Measurements from ENCODE around the gene FBRSL1.

The FBRSL1 gene

GRCh38 chr12:132550830-132551640 lies 61.1 kb downstream of the FBRSL1 start:
- H3K27me3 Mint-ChIP-seq (ENCODE audit: low read depth) = peaks cover 14% of the 10 kb centered on the region
- H3K36me3 Mint-ChIP-seq (ENCODE audit: low read depth) = peaks cover 9% of the 10 kb centered on the region
- no peaks in the 10 kb centered on the region for H3K4me1 Mint-ChIP-seq
- TF ChIP-seq CTCF (IDR thresholded peaks at IDR 0.05; ENCODE audit: unreplicated experiment in 3 of 3) = no peak
- no peak overlapping the region for H3K27ac Mint-ChIP-seq
- no peaks in the 10 kb centered on the region for H3K9me3 Mint-ChIP-seq
- H3K4me3 Mint-ChIP-seq = no peak overlapping the region

- no peaks in the 10 kb centered on the region for H3K4me1 Mint-ChIP-seq
- H3K4me3 Mint-ChIP-seq = no peak overlapping the region
- H3K27ac Mint-ChIP-seq = no peak overlapping the region
- peaks cover 14% of the 10 kb centered on the region for H3K27me3 Mint-ChIP-seq (ENCODE audit: low read depth)
- H3K9me3 Mint-ChIP-seq = no peaks in the 10 kb centered on the region
- TF ChIP-seq CTCF (IDR thresholded peaks at IDR 0.05; ENCODE audit: unreplicated experiment in 3 of 3) = no peak
- peaks cover 9% of the 10 kb centered on the region for H3K36me3 Mint-ChIP-seq (ENCODE audit: low read depth)
These were observed 61.7 kb downstream of the FBRSL1 start for GRCh38 chr12:132551641-132552031.

- Mint-ChIP-seq H3K27me3 (ENCODE audit: low read depth) (peaks cover 11% of the 10 kb centered on the region), H3K4me3 (no peak overlapping the region), H3K27ac (no peak overlapping the region), H3K4me1 (peaks cover 4% of the 10 kb centered on the region), H3K9me3 (no peaks in the 10 kb centered on the region), H3K36me3 (ENCODE audit: low read depth) (peaks cover 12% of the 10 kb centered on the region)
- TF ChIP-seq CTCF (IDR thresholded peaks at IDR 0.05; ENCODE audit: unreplicated experiment in 3 of 3) = peak in 2 of 3 experiments; percentile 20 to 40
These were observed 65.1 kb downstream of the FBRSL1 start for GRCh38 chr12:132554845-132555630.

GRCh38 chr12:132555686-132556085 lies 65.7 kb downstream of the FBRSL1 start:
- no peak for TF ChIP-seq CTCF (IDR thresholded peaks at IDR 0.05; ENCODE audit: unreplicated experiment in 3 of 3)
- H3K9me3 Mint-ChIP-seq = no peaks in the 10 kb centered on the region
- H3K4me3 Mint-ChIP-seq = no peak overlapping the region
- H3K4me1 Mint-ChIP-seq = peaks cover 4% of the 10 kb centered on the region
- H3K27ac Mint-ChIP-seq = no peak overlapping the region
- peaks cover 5% of the 10 kb centered on the region for H3K27me3 Mint-ChIP-seq (ENCODE audit: low read depth)
- H3K36me3 Mint-ChIP-seq (ENCODE audit: low read depth) = peaks cover 8% of the 10 kb centered on the region

DNA sequence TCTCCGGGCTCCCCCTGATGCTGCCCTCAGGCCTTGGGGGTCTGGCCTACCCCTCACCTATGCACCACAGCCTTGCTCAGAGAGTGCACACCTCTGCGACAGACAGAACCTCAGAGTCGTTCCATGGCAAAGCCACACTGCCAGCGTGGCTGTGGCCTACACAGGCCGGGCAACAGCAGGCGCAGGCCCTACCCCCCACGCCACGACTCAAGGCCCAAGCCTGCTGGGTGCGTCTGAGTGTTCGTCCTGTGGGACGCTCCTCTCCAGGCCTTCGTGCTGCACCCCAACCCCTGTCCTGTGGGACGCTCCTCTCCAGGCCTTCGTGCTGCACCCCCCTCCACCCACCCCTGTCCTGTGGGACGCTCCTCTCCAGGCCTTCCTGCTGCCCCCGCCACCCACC lies 66.3 kb downstream of the FBRSL1 start:
- Mint-ChIP-seq H3K27me3 (ENCODE audit: low read depth) (peaks cover 4% of the 10 kb centered on the region), H3K27ac (no peak overlapping the region), H3K4me3 (no peak overlapping the region), H3K9me3 (no peaks in the 10 kb centered on the region), H3K36me3 (ENCODE audit: low read depth) (peaks cover 8% of the 10 kb centered on the region), H3K4me1 (peaks cover 4% of the 10 kb centered on the region)
- no peak for TF ChIP-seq CTCF (IDR thresholded peaks at IDR 0.05; ENCODE audit: unreplicated experiment in 3 of 3)
